GM21390 (cell line): Measurements from ENCODE around the gene THSD4.

ENCODE experiments used
- ATAC-seq: cut with Tn5 transposase; IDR thresholded peaks from one replicate; pipeline ENCODE4 v1.9.1; 2021; ENCODE audit not compliant: unreplicated experiment

The THSD4 gene

GRCh38 chr15:71756599-71757352, 641.5 kb downstream of the THSD4 start:
- no peak for ATAC-seq

- ATAC-seq = no peak
Observed at GRCh38 chr15:71757741-71758530, 642.7 kb downstream of the THSD4 start.

GRCh38 chr15:71758711-71759110, 643.4 kb downstream of the THSD4 start:
- no peak for ATAC-seq

- no peak for ATAC-seq
Observed at GRCh38 chr15:71760852-71761251, 645.6 kb downstream of the THSD4 start.

GRCh38 chr15:71761649-71762048, 646.4 kb downstream of the THSD4 start:
- no peak for ATAC-seq

GRCh38 chr15:71768184-71768583, 652.9 kb downstream of the THSD4 start:
- ATAC-seq = no peak

- no peak for ATAC-seq
Observed at GRCh38 chr15:71773206-71773859, 658.1 kb downstream of the THSD4 start.

GRCh38 chr15:71775856-71776255, 660.6 kb downstream of the THSD4 start:
- ATAC-seq = no peak

- ATAC-seq = no peak
Observed at GRCh38 chr15:71776304-71776703, 661.0 kb downstream of the THSD4 start.

- ATAC-seq = no peak
Observed at GRCh38 chr15:71777216-71777943, 662.1 kb downstream of the THSD4 start.

GRCh38 chr15:71779073-71779797, 664.0 kb downstream of the THSD4 start:
- ATAC-seq = no peak

GRCh38 chr15:71780115-71780976, 665.1 kb downstream of the THSD4 start:
- peak; percentile 52 for ATAC-seq

GRCh38 chr15:71781179-71781964, 666.1 kb downstream of the THSD4 start:
- no peak for ATAC-seq

- ATAC-seq = no peak
Observed at GRCh38 chr15:71781965-71782265, 666.6 kb downstream of the THSD4 start.

- ATAC-seq = no peak
Observed at GRCh38 chr15:71782422-71783165, 667.3 kb downstream of the THSD4 start.

GRCh38 chr15:71784719-71785118, 669.4 kb downstream of the THSD4 start:
- no peak for ATAC-seq

- ATAC-seq = no peak
Observed at GRCh38 chr15:71785996-71786395, 670.7 kb downstream of the THSD4 start.

GRCh38 chr15:71786673-71787072, 671.4 kb downstream of the THSD4 start:
- ATAC-seq = no peak
